ENCODE data around the gene RAPGEF4.

The RAPGEF4 gene

GRCh38 chr2:173043897-173044519 lies 308.4 kb downstream of the RAPGEF4 start:
- TF ChIP-seq CTCF (IDR thresholded peaks at IDR 0.05; ENCODE audit: low read depth, low read length), result no peak
- DNase-seq (ENCODE audit: low read depth, low spot score), result no peak
- no peak overlapping the region for H3K4me3 ChIP-seq (ENCODE audit: low read depth, low read length)
- in situ Hi-C loops (cut with HindIII; ENCODE audit: low sequenced_read_pairs), result no loop called here

GRCh38 chr2:173044686-173045085 lies 309.0 kb downstream of the RAPGEF4 start:
- no peak for TF ChIP-seq CTCF (IDR thresholded peaks at IDR 0.05; ENCODE audit: low read depth, low read length)
- in situ Hi-C loops (cut with HindIII; ENCODE audit: low sequenced_read_pairs), result no loop called here
- no peak overlapping the region for H3K4me3 ChIP-seq (ENCODE audit: low read depth, low read length)
- DNase-seq (ENCODE audit: low read depth, low spot score), result no peak

- no peak for DNase-seq (ENCODE audit: low read depth, low spot score)
- no peak for TF ChIP-seq CTCF (IDR thresholded peaks at IDR 0.05; ENCODE audit: low read depth, low read length)
- H3K4me3 ChIP-seq (ENCODE audit: low read depth, low read length), result no peak overlapping the region
- in situ Hi-C loops (cut with HindIII; ENCODE audit: low sequenced_read_pairs), result no loop called here
Observed at GRCh38 chr2:173045181-173045580, 309.5 kb downstream of the RAPGEF4 start.

- in situ Hi-C loops (cut with HindIII; ENCODE audit: low sequenced_read_pairs), result no loop called here
- no peak for TF ChIP-seq CTCF (IDR thresholded peaks at IDR 0.05; ENCODE audit: low read depth, low read length)
- no peak for DNase-seq (ENCODE audit: low read depth, low spot score)
- no peak overlapping the region for H3K4me3 ChIP-seq (ENCODE audit: low read depth, low read length)
Observed at GRCh38 chr2:173048522-173048896, 312.9 kb downstream of the RAPGEF4 start.

GRCh38 chr2:173048897-173049661 lies 313.4 kb downstream of the RAPGEF4 start:
- no peak overlapping the region for H3K4me3 ChIP-seq (ENCODE audit: low read depth, low read length)
- TF ChIP-seq CTCF (IDR thresholded peaks at IDR 0.05; ENCODE audit: low read depth, low read length), result no peak
- peak; percentile 98 for DNase-seq (ENCODE audit: low read depth, low spot score)
- in situ Hi-C loops (cut with HindIII; ENCODE audit: low sequenced_read_pairs), result no loop called here

- TF ChIP-seq CTCF (IDR thresholded peaks at IDR 0.05; ENCODE audit: low read depth, low read length), result no peak
- in situ Hi-C loops (cut with HindIII; ENCODE audit: low sequenced_read_pairs), result no loop called here
- no peak for DNase-seq (ENCODE audit: low read depth, low spot score)
- no peak overlapping the region for H3K4me3 ChIP-seq (ENCODE audit: low read depth, low read length)
Observed at GRCh38 chr2:173049831-173050230, 314.2 kb downstream of the RAPGEF4 start.
